Caco-2 (cell line): ENCODE results near the gene ATAD3B. TPM values are rescaled to one million over a fixed set of nuclear protein-coding genes. Genes with fewer than 3 reads are reported as not detected.
A peak's percentile ranks its signal among the peaks of the same experiment; 100 is the strongest.

Experiments used
- BruUV-seq: library from RNA; stranded (reverse); fragments of 400-500 nt; replicated peaks from 2 replicates; lab custom pipeline; 2021; lab: Mats Ljungman, UMichigan
- CTCF ChIA-PET: fragments of 300-600 bp; sonication (Branson Sonifier 250); formaldehyde crosslinking; loops from one replicate; lab custom pipeline; 2022; ENCODE audit warnings: antibody characterized with exemption; lab: Charles Lee
- POLR2A ChIA-PET: fragments of 300-600 bp; sonication (Branson Sonifier 250); formaldehyde crosslinking; loops from one replicate; lab custom pipeline; 2022; ENCODE audit warnings: antibody characterized with exemption; lab: Charles Lee
- DNase-seq, 2 experiments: peaks; one replicate each; pipeline versions ENCODE4 v3.0.0 to v3.0.0-alpha.2; 2020 to 2022
- H3K27me3 ChIP-seq: replicated peaks from 2 replicates; pipeline ENCODE4 v1.6.0; 2011; ENCODE audit warnings: low read length; ENCODE audit not compliant: control insufficient read depth, insufficient read depth
- H3K36me3 ChIP-seq: 2 replicates; pipeline ENCODE4 v1.5.1; 2011; ENCODE audit warnings: low read length; ENCODE audit not compliant: control insufficient read depth, insufficient read depth
- H3K4me1 ChIP-seq: fragments of 250-450 bp; sonication (Bioruptor Pico); 2 replicates; pipeline ENCODE4 v1.5.1; 2020; ENCODE audit warnings: mild to moderate bottlenecking
- H3K4me3 ChIP-seq: 2 replicates; pipeline ENCODE4 v1.5.1; 2011; ENCODE audit warnings: low read depth, mild to moderate bottlenecking, control low read depth, low read length
- H3K9me3 ChIP-seq: fragments of 250-450 bp; sonication (Bioruptor Pico); 2 replicates; pipeline ENCODE4 v1.5.1; 2020; ENCODE audit warnings: mild to moderate bottlenecking, moderate library complexity
- H3K27ac Mint-ChIP-seq: one replicate; pipeline ENCODE4 v1.8.0; 2022; ENCODE audit warnings: mixed read lengths; ENCODE audit not compliant: unreplicated experiment
- H3K27me3 Mint-ChIP-seq: one replicate; pipeline ENCODE4 v1.8.0; 2022; ENCODE audit warnings: mixed read lengths; ENCODE audit not compliant: insufficient read depth, unreplicated experiment
- H3K36me3 Mint-ChIP-seq: one replicate; pipeline ENCODE4 v1.8.0; 2022; ENCODE audit warnings: mild to moderate bottlenecking, mixed read lengths; ENCODE audit not compliant: insufficient read depth, unreplicated experiment
- H3K4me1 Mint-ChIP-seq: one replicate; pipeline ENCODE4 v1.8.0; 2022; ENCODE audit warnings: low read depth, mixed read lengths; ENCODE audit not compliant: unreplicated experiment
- H3K4me3 Mint-ChIP-seq: one replicate; pipeline ENCODE4 v1.8.0; 2022; ENCODE audit warnings: mild to moderate bottlenecking, moderate library complexity, mixed read lengths; ENCODE audit not compliant: unreplicated experiment
- H3K9me3 Mint-ChIP-seq: one replicate; pipeline ENCODE4 v1.8.0; 2022; ENCODE audit warnings: mixed read lengths; ENCODE audit not compliant: unreplicated experiment
- intact Hi-C: fragments of 100-400 bp; cut with micrococcal nuclease; formaldehyde crosslinking; loops from one replicate; pipeline ENCODE4 v1.10.0; 2022; ENCODE audit not compliant: unreplicated experiment
- total RNA-seq: library from RNA; stranded (reverse); gene quantifications from 2 replicates; pipeline ENCODE4 v1.2.3, GENCODE V29; 2022
- TF ChIP-seq, protein P1 (sequence below), 2 experiments: fragments of 200-600 bp in 1 of 2; IDR thresholded peaks; 1 replicate in 1 of 2; 2 replicates in 1 of 2; pipeline versions ENCODE4 v1.5.1 to v1.8.0; 2011 to 2022; ENCODE audit warnings: antibody characterized with exemption in 1 of 2, control low read depth in 1 of 2, inconsistent platforms in 1 of 2, low read depth in 1 of 2, low read length in 1 of 2, mild to moderate bottlenecking in 1 of 2, moderate library complexity in 1 of 2; ENCODE audit not compliant: insufficient read depth in 1 of 2, severe bottlenecking in 1 of 2, unreplicated experiment in 1 of 2

ATAD3B gene
- total RNA-seq, 1 experiment from 2014 or later: 48.1 TPM

DNA sequence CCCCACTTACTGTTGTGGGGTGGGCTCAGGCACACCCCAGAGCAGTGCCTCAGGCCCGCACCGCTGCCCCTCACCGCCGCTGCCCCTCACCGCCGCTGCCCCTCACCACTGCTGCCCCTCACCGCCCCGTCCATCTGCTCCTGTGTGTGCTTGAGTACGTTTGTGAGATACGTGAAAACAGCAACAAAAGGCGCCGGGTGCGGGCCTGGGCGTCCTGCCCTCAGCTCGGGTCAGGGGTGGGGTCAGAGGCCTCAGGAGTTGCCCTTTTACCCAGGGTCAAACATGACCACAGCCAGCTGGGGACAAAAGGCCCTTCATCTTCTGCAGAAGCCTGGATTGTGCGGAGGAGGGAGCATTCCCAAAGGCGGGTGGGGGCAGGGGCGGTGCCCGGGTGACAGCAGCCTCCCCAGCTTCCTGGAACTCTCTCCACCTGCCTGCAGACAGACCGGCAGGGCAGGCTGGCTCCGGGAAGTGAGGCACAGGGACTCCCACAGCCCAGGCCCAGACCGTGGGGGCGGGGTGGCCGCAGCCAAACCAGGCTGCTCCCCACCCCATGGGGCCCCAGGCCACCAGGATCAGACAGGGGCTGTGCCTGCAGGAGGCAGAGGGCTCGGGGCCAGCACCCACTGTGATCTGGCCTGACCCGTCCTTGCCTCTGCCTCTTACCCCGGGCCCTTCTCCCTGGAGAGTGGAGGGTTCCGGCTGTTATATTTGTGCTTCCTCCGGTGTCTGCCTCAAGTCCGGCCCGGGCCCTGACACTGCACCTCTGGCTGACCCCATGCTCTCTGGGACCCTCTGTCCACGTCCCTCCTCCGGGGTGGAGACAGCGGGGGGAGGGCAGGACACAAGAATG is 38.4 kb upstream of the ATAD3B start:
- H3K27ac Mint-ChIP-seq: peak overlapping the region; percentile 89
- TF ChIP-seq, protein P1, sequence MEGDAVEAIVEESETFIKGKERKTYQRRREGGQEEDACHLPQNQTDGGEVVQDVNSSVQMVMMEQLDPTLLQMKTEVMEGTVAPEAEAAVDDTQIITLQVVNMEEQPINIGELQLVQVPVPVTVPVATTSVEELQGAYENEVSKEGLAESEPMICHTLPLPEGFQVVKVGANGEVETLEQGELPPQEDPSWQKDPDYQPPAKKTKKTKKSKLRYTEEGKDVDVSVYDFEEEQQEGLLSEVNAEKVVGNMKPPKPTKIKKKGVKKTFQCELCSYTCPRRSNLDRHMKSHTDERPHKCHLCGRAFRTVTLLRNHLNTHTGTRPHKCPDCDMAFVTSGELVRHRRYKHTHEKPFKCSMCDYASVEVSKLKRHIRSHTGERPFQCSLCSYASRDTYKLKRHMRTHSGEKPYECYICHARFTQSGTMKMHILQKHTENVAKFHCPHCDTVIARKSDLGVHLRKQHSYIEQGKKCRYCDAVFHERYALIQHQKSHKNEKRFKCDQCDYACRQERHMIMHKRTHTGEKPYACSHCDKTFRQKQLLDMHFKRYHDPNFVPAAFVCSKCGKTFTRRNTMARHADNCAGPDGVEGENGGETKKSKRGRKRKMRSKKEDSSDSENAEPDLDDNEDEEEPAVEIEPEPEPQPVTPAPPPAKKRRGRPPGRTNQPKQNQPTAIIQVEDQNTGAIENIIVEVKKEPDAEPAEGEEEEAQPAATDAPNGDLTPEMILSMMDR (IDR thresholded peaks at IDR 0.05; ENCODE audit: insufficient read depth in 1 of 2, low read depth in 1 of 2, low read length in 1 of 2, severe bottlenecking in 1 of 2, unreplicated experiment in 1 of 2): no peak
- no peaks in the 10 kb centered on the region for H3K36me3 ChIP-seq
- ChIA-PET POLR2A (interaction anchor here (0.8 to 1.9 kb wide), 2 partner anchors 25 to 34 kb away, joined by 7 to 8 read pairs; partner anchors contain the start of gene CCNL2), CTCF (interaction anchor here (0.9 to 1.1 kb wide), 3 partner anchors 25 to 34 kb away, joined by 3 read pairs; partner anchors contain the start of gene CCNL2)
- BruUV-seq: no TSS peak
- H3K36me3 Mint-ChIP-seq: peaks cover 8% of the 10 kb centered on the region
- intact Hi-C loops: loop anchor here (1.0 to 5.0 kb wide), 2 partner anchors 25 to 36 kb away; partner anchors contain the start of gene CCNL2
- DNase-seq: peak; percentile 93 to 95
- no peaks in the 10 kb centered on the region for H3K9me3 ChIP-seq
- no peaks in the 10 kb centered on the region for H3K27me3 ChIP-seq
- no peaks in the 10 kb centered on the region for H3K27me3 Mint-ChIP-seq
- H3K4me3 ChIP-seq: no peak overlapping the region
- peak overlapping the region; percentile 55 for H3K4me3 Mint-ChIP-seq
- peaks cover 70% of the 10 kb centered on the region for H3K4me1 ChIP-seq
- no peaks in the 10 kb centered on the region for H3K9me3 Mint-ChIP-seq
- peaks cover 5% of the 10 kb centered on the region for H3K4me1 Mint-ChIP-seq

- ChIA-PET POLR2A (no interaction called here), CTCF (interaction anchor here (1.1 kb wide), 2 partner anchors 26 to 32 kb away, joined by 3 read pairs; no protein-coding TSS in a partner anchor)
- peak overlapping the region; percentile 55 for H3K4me3 Mint-ChIP-seq
- no peaks in the 10 kb centered on the region for H3K27me3 Mint-ChIP-seq
- TF ChIP-seq, protein P1 (IDR thresholded peaks at IDR 0.05; ENCODE audit: insufficient read depth in 1 of 2, low read depth in 1 of 2, low read length in 1 of 2, severe bottlenecking in 1 of 2, unreplicated experiment in 1 of 2): no peak
- Histone ChIP-seq H3K4me3 (no peak overlapping the region), H3K4me1 (peaks cover 74% of the 10 kb centered on the region), H3K9me3 (no peaks in the 10 kb centered on the region), H3K27me3 (no peaks in the 10 kb centered on the region), H3K36me3 (no peaks in the 10 kb centered on the region)
- peaks cover 8% of the 10 kb centered on the region for H3K36me3 Mint-ChIP-seq
- no TSS peak for BruUV-seq
- H3K4me1 Mint-ChIP-seq: peaks cover 5% of the 10 kb centered on the region
- no peak for DNase-seq
- peak overlapping the region; percentile 89 for H3K27ac Mint-ChIP-seq
- H3K9me3 Mint-ChIP-seq: no peaks in the 10 kb centered on the region
- intact Hi-C loops: loop anchor here (1.0 to 5.0 kb wide), 2 partner anchors 25 to 36 kb away; partner anchors contain the start of gene CCNL2
Measured at GRCh38 chr1:1433804-1434130, 37.8 kb upstream of the ATAD3B start.

GRCh38 chr1:1434131-1434823 is 37.3 kb upstream of the ATAD3B start:
- ChIA-PET POLR2A (no interaction called here), CTCF (no interaction called here)
- BruUV-seq: no TSS peak
- Mint-ChIP-seq H3K9me3 (no peaks in the 10 kb centered on the region), H3K27ac (peak overlapping the region; percentile 89), H3K4me3 (no peak overlapping the region), H3K36me3 (peaks cover 8% of the 10 kb centered on the region), H3K27me3 (no peaks in the 10 kb centered on the region), H3K4me1 (peaks cover 5% of the 10 kb centered on the region)
- DNase-seq: no peak
- no peaks in the 10 kb centered on the region for H3K36me3 ChIP-seq
- TF ChIP-seq, protein P1 (IDR thresholded peaks at IDR 0.05; ENCODE audit: insufficient read depth in 1 of 2, low read depth in 1 of 2, low read length in 1 of 2, severe bottlenecking in 1 of 2, unreplicated experiment in 1 of 2): no peak
- intact Hi-C loops: loop anchor here (5.0 kb wide), 1 partner anchor 37 kb away; the partner anchor contains the start of gene CCNL2
- H3K4me3 ChIP-seq: no peak overlapping the region
- H3K27me3 ChIP-seq: no peaks in the 10 kb centered on the region
- H3K9me3 ChIP-seq: no peaks in the 10 kb centered on the region
- peaks cover 74% of the 10 kb centered on the region for H3K4me1 ChIP-seq
